GM23338 (cell line): ENCODE measurements around the gene MPPED1. TPM values are rescaled to one million over a fixed set of nuclear protein-coding genes. Genes with fewer than 3 reads are reported as not detected.

Experiments used
- ATAC-seq: fragments of 200-7000 bp; cut with Tn5 transposase; 3 replicates; pipeline ENCODE4 v1.9.1; 2020
- DNase-seq: peaks from one replicate; pipeline ENCODE4 v3.0.0-alpha.2; 2015; ENCODE audit warnings: low spot score
- H2AFZ ChIP-seq: fragments of 200-600 bp; sonication (generic); 2 replicates; pipeline ENCODE4 v1.8.0; 2016; ENCODE audit warnings: antibody characterized with exemption, mild to moderate bottlenecking, moderate library complexity
- H3F3A ChIP-seq: fragments of 200-600 bp; sonication (generic); replicated peaks from 2 replicates; pipeline ENCODE4 v1.8.0; 2017; ENCODE audit warnings: antibody characterized with exemption, mixed run types, low read depth
- H3K27ac ChIP-seq: fragments of 200-600 bp; sonication (generic); 2 replicates; pipeline ENCODE4 v1.6.1; 2016; ENCODE audit warnings: low read depth
- H3K27me3 ChIP-seq: fragments of 200-600 bp; sonication (generic); 2 replicates; pipeline ENCODE4 v1.8.0; 2016; ENCODE audit warnings: mild to moderate bottlenecking, mixed run types, moderate library complexity; ENCODE audit not compliant: insufficient read depth
- H3K36me3 ChIP-seq: fragments of 200-600 bp; sonication (generic); 2 replicates; pipeline ENCODE4 v1.8.0; 2016; ENCODE audit warnings: mild to moderate bottlenecking; ENCODE audit not compliant: insufficient read depth
- H3K4me1 ChIP-seq: fragments of 200-600 bp; sonication (generic); 2 replicates; pipeline ENCODE4 v1.8.0; 2016; ENCODE audit warnings: mild to moderate bottlenecking, moderate library complexity; ENCODE audit not compliant: insufficient read depth
- H3K4me2 ChIP-seq: fragments of 200-600 bp; sonication (generic); 2 replicates; pipeline ENCODE4 v1.7.1; 2017; ENCODE audit warnings: mixed run types
- H3K4me3 ChIP-seq: fragments of 200-600 bp; sonication (generic); 2 replicates; pipeline ENCODE4 v1.6.1; 2016; ENCODE audit warnings: mixed run types
- H3K79me2 ChIP-seq: fragments of 200-600 bp; sonication (generic); replicated peaks from 2 replicates; pipeline ENCODE4 v1.8.0; 2017; ENCODE audit warnings: mild to moderate bottlenecking; ENCODE audit not compliant: insufficient read depth
- H3K9me2 ChIP-seq: fragments of 200-600 bp; sonication (generic); 2 replicates; pipeline ENCODE4 v1.8.0; 2017; ENCODE audit not compliant: insufficient read depth
- H4K20me1 ChIP-seq: fragments of 200-600 bp; sonication (generic); replicated peaks from 2 replicates; pipeline ENCODE4 v1.8.0; 2017; ENCODE audit warnings: mild to moderate bottlenecking; ENCODE audit not compliant: insufficient read depth
- H3K27ac Mint-ChIP-seq: 2 replicates; pipeline ENCODE4 v1.8.0; 2020; ENCODE audit warnings: inconsistent platforms, mild to moderate bottlenecking, moderate library complexity, mixed read lengths
- H3K27me3 Mint-ChIP-seq: 3 replicates; pipeline ENCODE4 v1.8.0; 2022; ENCODE audit warnings: low read depth, mild to moderate bottlenecking, moderate library complexity, mixed read lengths, inconsistent platforms; ENCODE audit not compliant: insufficient read depth, poor library complexity
- H3K36me3 Mint-ChIP-seq: 3 replicates; pipeline ENCODE4 v1.8.0; 2021; ENCODE audit warnings: low read depth, mild to moderate bottlenecking, inconsistent platforms, moderate library complexity, mixed read lengths
- H3K4me1 Mint-ChIP-seq: 3 replicates; pipeline ENCODE4 v1.8.0; 2020; ENCODE audit warnings: mild to moderate bottlenecking, inconsistent platforms, mixed read lengths
- H3K4me3 Mint-ChIP-seq: 3 replicates; pipeline ENCODE4 v1.8.0; 2021; ENCODE audit warnings: moderate library complexity, mild to moderate bottlenecking, inconsistent platforms, mixed read lengths
- H3K9me3 Mint-ChIP-seq: 3 replicates; pipeline ENCODE4 v1.8.0; 2020; ENCODE audit warnings: moderate library complexity, mild to moderate bottlenecking, inconsistent platforms, mixed read lengths
- CREB1 ChIP-seq: fragments of 250-450 bp; sonication (Bioruptor Pico); IDR thresholded peaks from 2 replicates; pipeline ENCODE4 v1.5.0; 2020; ENCODE audit warnings: low read depth, mild to moderate bottlenecking, moderate library complexity
- CTCF ChIP-seq, 2 experiments: fragments of 200-600 bp in 1 of 2; sonication (generic) in 1 of 2; conservative IDR thresholded peaks; 2 replicates each; pipeline versions ENCODE4 v1.5.1 to v1.6.1; 2016 to 2017; ENCODE audit warnings: antibody characterized with exemption in 2 of 2, low read depth in 2 of 2, mild to moderate bottlenecking in 2 of 2, moderate library complexity in 1 of 2
- EZH2 ChIP-seq: fragments of 200-600 bp; sonication (generic); IDR thresholded peaks from one replicate; pipeline ENCODE4 v1.8.0; 2017; ENCODE audit warnings: antibody characterized with exemption, mild to moderate bottlenecking, low read depth; ENCODE audit not compliant: unreplicated experiment
- EZH2phosphoT487 ChIP-seq: fragments of 200-600 bp; sonication (generic); IDR thresholded peaks from one replicate; pipeline ENCODE4 v1.8.1; 2018; ENCODE audit warnings: antibody characterized with exemption; ENCODE audit not compliant: unreplicated experiment
- JUNB ChIP-seq: IDR thresholded peaks from one replicate; pipeline ENCODE4 v1.6.1; 2016; ENCODE audit warnings: antibody characterized with exemption; ENCODE audit not compliant: unreplicated experiment
- NANOG ChIP-seq: IDR thresholded peaks from 2 replicates; pipeline ENCODE4 v1.6.1; 2016; ENCODE audit warnings: antibody characterized with exemption, borderline replicate concordance
- POLR2AphosphoS5 ChIP-seq: IDR thresholded peaks from 2 replicates; pipeline ENCODE4 v1.6.1; 2016; ENCODE audit warnings: antibody characterized with exemption, low read depth
- STAT1 ChIP-seq: IDR thresholded peaks from one replicate; pipeline ENCODE4 v1.6.1; 2016; ENCODE audit warnings: antibody characterized with exemption; ENCODE audit not compliant: unreplicated experiment
- ZNF114 ChIP-seq: fragments of 250-450 bp; sonication (Bioruptor Pico); IDR thresholded peaks from 2 replicates; pipeline ENCODE4 v1.5.0; 2020; ENCODE audit warnings: mild to moderate bottlenecking, moderate library complexity
- ZNF331 ChIP-seq: fragments of 250-450 bp; sonication (Bioruptor Pico); IDR thresholded peaks from 2 replicates; pipeline ENCODE4 v1.5.0; 2020; ENCODE audit warnings: low read depth, mild to moderate bottlenecking, moderate library complexity
- ZNF462 ChIP-seq: fragments of 250-450 bp; sonication (Bioruptor Pico); IDR thresholded peaks from 2 replicates; pipeline ENCODE4 v1.5.0; 2020; ENCODE audit warnings: mild to moderate bottlenecking, moderate library complexity
- polyA plus RNA-seq: library from polyadenylated mRNA; unstranded; fragments of >200 nt; fragmentation: Nextera tagmentation; extraction: Ambion mirVana; gene quantifications from 2 replicates; pipeline ENCODE4 v1.2.1, GENCODE V29; 2016
- total RNA-seq: library from RNA; depleted of rRNA; stranded (reverse); fragments of >200 nt; shearing (Covaris generic); gene quantifications from 2 replicates; pipeline ENCODE4 v1.2.3, GENCODE V29; 2014
- TF ChIP-seq, protein P1 (sequence below): IDR thresholded peaks from 2 replicates; pipeline ENCODE4 v1.6.1; 2016; ENCODE audit warnings: antibody characterized with exemption
- TF ChIP-seq, protein P2 (sequence below): IDR thresholded peaks from one replicate; pipeline ENCODE4 v1.6.1; 2018; ENCODE audit warnings: antibody characterized with exemption; ENCODE audit not compliant: unreplicated experiment

Gene MPPED1
- total and polyA plus RNA-seq, 2 experiments from 2014 or later, result 0.56 TPM; not detected in 1

- H3K27me3 ChIP-seq, result no peaks in the 10 kb centered on the region
- DNase-seq (no peak), ATAC-seq (no peak)
- H3K79me2 ChIP-seq, result no peaks in the 10 kb centered on the region
- no peaks in the 10 kb centered on the region for H3K9me3 Mint-ChIP-seq
- no peaks in the 10 kb centered on the region for H3K36me3 ChIP-seq
- H3K4me3 ChIP-seq, result no peak overlapping the region
- no peaks in the 10 kb centered on the region for H3K9me2 ChIP-seq
- H3K4me1 Mint-ChIP-seq, result peaks cover 6% of the 10 kb centered on the region
- H3F3A ChIP-seq, result no peaks in the 10 kb centered on the region
- peaks cover 7% of the 10 kb centered on the region for H3K27me3 Mint-ChIP-seq
- no peaks in the 10 kb centered on the region for H3K36me3 Mint-ChIP-seq
- H3K27ac ChIP-seq, result no peak overlapping the region
- no peak overlapping the region for H3K4me3 Mint-ChIP-seq
- no peak overlapping the region for H3K27ac Mint-ChIP-seq
- no peaks in the 10 kb centered on the region for H4K20me1 ChIP-seq
- no peak overlapping the region for H2AFZ ChIP-seq
- TF ChIP-seq STAT1, result no peak
- no peak for TF ChIP-seq POLR2AphosphoS5
- TF ChIP-seq CREB1 (CRISPR knock-in tag), result no peak
- TF ChIP-seq, protein P1, sequence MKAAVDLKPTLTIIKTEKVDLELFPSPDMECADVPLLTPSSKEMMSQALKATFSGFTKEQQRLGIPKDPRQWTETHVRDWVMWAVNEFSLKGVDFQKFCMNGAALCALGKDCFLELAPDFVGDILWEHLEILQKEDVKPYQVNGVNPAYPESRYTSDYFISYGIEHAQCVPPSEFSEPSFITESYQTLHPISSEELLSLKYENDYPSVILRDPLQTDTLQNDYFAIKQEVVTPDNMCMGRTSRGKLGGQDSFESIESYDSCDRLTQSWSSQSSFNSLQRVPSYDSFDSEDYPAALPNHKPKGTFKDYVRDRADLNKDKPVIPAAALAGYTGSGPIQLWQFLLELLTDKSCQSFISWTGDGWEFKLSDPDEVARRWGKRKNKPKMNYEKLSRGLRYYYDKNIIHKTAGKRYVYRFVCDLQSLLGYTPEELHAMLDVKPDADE, result no peak
- no peak for TF ChIP-seq EZH2phosphoT487
- TF ChIP-seq, protein P2, sequence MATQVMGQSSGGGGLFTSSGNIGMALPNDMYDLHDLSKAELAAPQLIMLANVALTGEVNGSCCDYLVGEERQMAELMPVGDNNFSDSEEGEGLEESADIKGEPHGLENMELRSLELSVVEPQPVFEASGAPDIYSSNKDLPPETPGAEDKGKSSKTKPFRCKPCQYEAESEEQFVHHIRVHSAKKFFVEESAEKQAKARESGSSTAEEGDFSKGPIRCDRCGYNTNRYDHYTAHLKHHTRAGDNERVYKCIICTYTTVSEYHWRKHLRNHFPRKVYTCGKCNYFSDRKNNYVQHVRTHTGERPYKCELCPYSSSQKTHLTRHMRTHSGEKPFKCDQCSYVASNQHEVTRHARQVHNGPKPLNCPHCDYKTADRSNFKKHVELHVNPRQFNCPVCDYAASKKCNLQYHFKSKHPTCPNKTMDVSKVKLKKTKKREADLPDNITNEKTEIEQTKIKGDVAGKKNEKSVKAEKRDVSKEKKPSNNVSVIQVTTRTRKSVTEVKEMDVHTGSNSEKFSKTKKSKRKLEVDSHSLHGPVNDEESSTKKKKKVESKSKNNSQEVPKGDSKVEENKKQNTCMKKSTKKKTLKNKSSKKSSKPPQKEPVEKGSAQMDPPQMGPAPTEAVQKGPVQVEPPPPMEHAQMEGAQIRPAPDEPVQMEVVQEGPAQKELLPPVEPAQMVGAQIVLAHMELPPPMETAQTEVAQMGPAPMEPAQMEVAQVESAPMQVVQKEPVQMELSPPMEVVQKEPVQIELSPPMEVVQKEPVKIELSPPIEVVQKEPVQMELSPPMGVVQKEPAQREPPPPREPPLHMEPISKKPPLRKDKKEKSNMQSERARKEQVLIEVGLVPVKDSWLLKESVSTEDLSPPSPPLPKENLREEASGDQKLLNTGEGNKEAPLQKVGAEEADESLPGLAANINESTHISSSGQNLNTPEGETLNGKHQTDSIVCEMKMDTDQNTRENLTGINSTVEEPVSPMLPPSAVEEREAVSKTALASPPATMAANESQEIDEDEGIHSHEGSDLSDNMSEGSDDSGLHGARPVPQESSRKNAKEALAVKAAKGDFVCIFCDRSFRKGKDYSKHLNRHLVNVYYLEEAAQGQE, result no peak
- TF ChIP-seq ZNF114, result no peak
- TF ChIP-seq EZH2, result no peak
- TF ChIP-seq NANOG, result no peak
- TF ChIP-seq CTCF (conservative IDR thresholded peaks at IDR 0.05; ENCODE audit: low read depth in 2 of 2), result no peak
- no peak for TF ChIP-seq JUNB
- TF ChIP-seq ZNF331 (CRISPR knock-in tag), result no peak
- TF ChIP-seq ZNF462 (CRISPR knock-in tag), result no peak
- no peaks in the 10 kb centered on the region for H3K4me1 ChIP-seq
- no peak overlapping the region for H3K4me2 ChIP-seq
These were observed 117.6 kb downstream of the MPPED1 start for GRCh38 chr22:43529461-43529860.
